Lower leg skin (tissue), 4 donors: Measurements from ENCODE around the gene HHEX. TPM values are rescaled to one million over a fixed set of nuclear protein-coding genes. Genes with fewer than 3 reads are reported as not detected.
"Not testable (repeated sequence)": the region's sequence is repeated elsewhere in the genome, so short reads cannot be mapped to it uniquely, and the experiment has no call there.

Source experiments
- DNase-seq, 2 donors: peaks; one replicate each; pipeline ENCODE4 v3.0.0-alpha.2; 2019; ENCODE audit warnings: low spot score in 2 of 2
- H3K4me3 ChIP-seq: fragments of 200-600 bp; sonication (generic); 2 replicates; pipeline ENCODE4 v1.5.1; 2017; ENCODE audit warnings: mild to moderate bottlenecking, low read depth; ENCODE audit not compliant: poor library complexity, severe bottlenecking
- CTCF ChIP-seq, 3 donors: fragments of 450-650 bp; IDR thresholded peaks; one replicate each; pipeline ENCODE4 v1.5.1; 2016; ENCODE audit warnings: antibody characterized with exemption in 3 of 3, mild to moderate bottlenecking in 3 of 3, moderate library complexity in 2 of 3
- POLR2A ChIP-seq, 2 donors: fragments of 450-650 bp; IDR thresholded peaks; one replicate each; pipeline ENCODE4 v1.6.1; 2016 to 2017; ENCODE audit warnings: antibody characterized with exemption in 2 of 2, mild to moderate bottlenecking in 1 of 2, moderate library complexity in 1 of 2
- WGBS, 2 donors: methylation state at CpG; one replicate each; pipeline ENCODE4 v1.1.5; 2018; 5-methylcytosine and 5-hydroxymethylcytosine counted together
- intact Hi-C: fragments of 100-400 bp; cut with DNase I; formaldehyde crosslinking; loops from one replicate; pipeline ENCODE4 v1.15.0; 2023; ENCODE audit warnings: low total_unique reads
- total RNA-seq, 4 donors: library from RNA; depleted of rRNA; stranded (reverse); fragments of >200 nt; gene quantifications; one replicate each; pipeline ENCODE4 v1.1.0, GENCODE V29; 2016

HHEX gene
- total RNA-seq = 1 to 10 TPM; 1.0 to 3.8 (median 2.7) TPM

- peak in 1 of 2 donors; percentile 85 for DNase-seq
- 1% methylated on average over 28 of the region's 79 CpGs; no CpG with 5 or more reads in 1 of the 2 donors for WGBS, 2 donors
- TF ChIP-seq POLR2A (IDR thresholded peaks at IDR 0.05) (no peak), CTCF (IDR thresholded peaks at IDR 0.05) (no peak)
- intact Hi-C loops = no loop called here
- H3K4me3 ChIP-seq = peak within 1 kb of the TSS; percentile 52
These were observed at the start of gene HHEX for GRCh38 chr10:92689663-92690210. TSS of gene HHEX (plus strand) at chr10:92689955. CDS start at chr10:92689987, 32 bp downstream.

- intact Hi-C loops = no loop called here
- H3K4me3 ChIP-seq = no peak overlapping the region
- 93 to 98% methylated on average over 3 of the region's 3 CpGs for WGBS, 2 donors
- no peak for DNase-seq
- TF ChIP-seq CTCF (IDR thresholded peaks at IDR 0.05) (no peak), POLR2A (IDR thresholded peaks at IDR 0.05) (no peak)
These were observed 49.6 kb upstream of the HHEX start for GRCh38 chr10:92640107-92640506.

GRCh38 chr10:92641492-92641891 lies 48.3 kb upstream of the HHEX start:
- no peak for TF ChIP-seq POLR2A (IDR thresholded peaks at IDR 0.05)
- TF ChIP-seq CTCF (IDR thresholded peaks at IDR 0.05) = no peak
- DNase-seq = no peak
- WGBS, 2 donors = 95 to 100% methylated on average over 1 of the region's 1 CpG
- no peak overlapping the region for H3K4me3 ChIP-seq
- intact Hi-C loops = no loop called here

- no peak for TF ChIP-seq POLR2A (IDR thresholded peaks at IDR 0.05)
- no peak for TF ChIP-seq CTCF (IDR thresholded peaks at IDR 0.05)
- WGBS, 2 donors = 97 to 98% methylated on average over 2 of the region's 2 CpGs
- intact Hi-C loops = no loop called here
- H3K4me3 ChIP-seq = no peak overlapping the region
- DNase-seq = no peak
These were observed 44.8 kb upstream of the HHEX start for GRCh38 chr10:92644921-92645320.

- intact Hi-C loops, H3K4me3 ChIP-seq, DNase-seq: not testable (repeated sequence)
- WGBS, 2 donors = 78 to 91% methylated on average over 3 of the region's 3 CpGs
These were observed 38.9 kb upstream of the HHEX start for GRCh38 chr10:92650864-92651263.

GRCh38 chr10:92655426-92655825 lies 34.3 kb upstream of the HHEX start:
- TF ChIP-seq POLR2A (IDR thresholded peaks at IDR 0.05) = no peak
- TF ChIP-seq CTCF (IDR thresholded peaks at IDR 0.05) = no peak
- H3K4me3 ChIP-seq = no peak overlapping the region
- DNase-seq = no peak
- WGBS, 2 donors = 97% methylated on average over 1 of the region's 1 CpG
- intact Hi-C loops = no loop called here
